Activated naive CD8-positive, alpha-beta T cell treated with anti-CD3 and anti-CD28 coated beads, Interleukin-2, amount 50 U/mL, for 24 hours (primary cell): ENCODE data around the gene BFSP1.

Experiments
- ATAC-seq: fragments of 150-1000 bp; cut with Tn5 transposase; one replicate; pipeline ENCODE4 v1.10.0; 2021
- DNase-seq: peaks from one replicate; pipeline ENCODE4 v3.0.0; 2021
- H3K27ac Mint-ChIP-seq: one replicate; pipeline ENCODE4 v1.8.0; 2021; ENCODE audit warnings: mild to moderate bottlenecking, mixed read lengths
- H3K27me3 Mint-ChIP-seq: one replicate; pipeline ENCODE4 v1.8.0; 2021; ENCODE audit warnings: mixed read lengths
- H3K36me3 Mint-ChIP-seq: one replicate; pipeline ENCODE4 v1.8.0; 2021; ENCODE audit warnings: low read depth, mixed read lengths
- H3K4me1 Mint-ChIP-seq: one replicate; pipeline ENCODE4 v1.8.0; 2021; ENCODE audit warnings: mixed read lengths
- H3K4me3 Mint-ChIP-seq: one replicate; pipeline ENCODE4 v1.8.0; 2021; ENCODE audit warnings: mild to moderate bottlenecking, moderate library complexity, mixed read lengths
- H3K9me3 Mint-ChIP-seq: one replicate; pipeline ENCODE4 v1.8.0; 2021; ENCODE audit warnings: mixed read lengths

Gene BFSP1

DNA sequence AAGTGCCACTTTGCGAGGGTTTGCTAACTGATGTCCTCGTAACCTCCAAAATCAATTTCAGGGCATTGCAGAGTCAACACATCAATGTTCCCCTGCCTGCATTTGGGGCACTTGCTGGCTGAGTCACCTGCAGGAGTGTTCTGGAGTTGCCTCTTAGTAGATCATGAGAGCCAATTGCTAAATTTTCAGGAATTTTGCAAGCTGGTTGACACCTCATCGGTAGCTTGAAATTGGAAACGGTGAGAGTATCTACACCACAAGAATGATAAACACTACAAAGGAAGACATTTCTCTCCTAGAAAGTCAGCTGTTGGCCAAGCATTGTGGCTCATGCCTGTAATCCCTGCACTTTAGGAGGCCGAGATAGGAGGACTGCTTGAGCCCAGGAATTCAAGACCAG is 10.8 kb upstream of the BFSP1 start:
- peaks cover 22% of the 10 kb centered on the region for H3K27me3 Mint-ChIP-seq
- H3K27ac Mint-ChIP-seq = no peak overlapping the region
- no peak for ATAC-seq
- H3K4me1 Mint-ChIP-seq = peaks cover 13% of the 10 kb centered on the region
- H3K4me3 Mint-ChIP-seq = no peak overlapping the region
- no peak for DNase-seq
- H3K9me3 Mint-ChIP-seq = no peaks in the 10 kb centered on the region
- no peaks in the 10 kb centered on the region for H3K36me3 Mint-ChIP-seq

DNA sequence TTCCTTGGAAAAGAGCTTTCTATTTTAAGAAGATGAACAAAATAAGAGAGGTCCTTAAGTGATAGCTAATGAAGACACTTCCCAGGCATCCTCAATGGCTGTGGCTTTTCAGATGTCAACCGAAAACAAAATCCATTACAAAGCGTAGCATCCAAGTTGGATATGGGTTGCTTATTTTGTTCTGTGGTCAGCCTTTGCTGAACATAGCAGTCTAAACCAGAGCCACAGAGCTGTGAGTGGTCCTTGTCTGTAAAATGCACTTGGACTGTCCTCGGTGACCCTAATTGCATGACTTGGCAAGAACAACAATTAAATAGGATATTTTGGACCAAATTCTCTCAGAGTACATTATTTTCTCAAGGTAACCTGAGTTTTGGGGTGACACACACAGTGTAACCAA is 10.4 kb upstream of the BFSP1 start:
- H3K36me3 Mint-ChIP-seq = no peaks in the 10 kb centered on the region
- H3K27me3 Mint-ChIP-seq = peaks cover 22% of the 10 kb centered on the region
- no peaks in the 10 kb centered on the region for H3K9me3 Mint-ChIP-seq
- no peak overlapping the region for H3K27ac Mint-ChIP-seq
- no peak overlapping the region for H3K4me3 Mint-ChIP-seq
- peaks cover 13% of the 10 kb centered on the region for H3K4me1 Mint-ChIP-seq
- no peak for DNase-seq
- no peak for ATAC-seq

DNA sequence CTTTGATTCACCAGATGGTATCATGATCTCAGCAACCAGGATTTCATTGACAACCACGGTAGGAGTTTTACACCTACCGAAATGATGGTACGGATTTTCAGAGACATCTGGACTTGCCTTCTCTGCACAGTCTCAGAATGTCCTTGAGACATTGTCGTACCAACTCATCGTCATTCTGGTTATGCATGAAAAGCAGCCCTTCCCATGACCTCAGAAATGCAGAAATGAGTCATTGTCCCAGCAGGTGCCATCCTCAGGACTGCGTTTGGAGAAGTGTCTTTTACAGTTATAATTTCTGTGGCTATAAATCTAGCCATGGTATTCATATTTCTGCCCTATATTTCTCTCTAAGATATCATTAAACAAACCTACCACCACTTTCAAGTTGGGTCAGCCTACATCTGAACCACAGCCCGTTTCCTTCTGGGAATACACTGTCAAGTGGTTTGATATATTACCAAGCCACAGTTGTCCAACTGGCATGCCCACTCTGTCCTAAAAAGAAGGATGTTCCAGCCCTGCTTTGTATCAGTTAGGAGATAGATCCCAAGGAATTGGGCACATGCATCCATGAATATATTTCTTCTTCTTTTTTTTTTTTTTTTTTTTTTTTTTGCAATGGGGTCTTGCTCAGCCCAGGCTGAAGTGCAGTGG is 7.5 kb upstream of the BFSP1 start:
- DNase-seq = no peak
- no peak overlapping the region for H3K4me3 Mint-ChIP-seq
- H3K27me3 Mint-ChIP-seq = peaks cover 20% of the 10 kb centered on the region

DNA sequence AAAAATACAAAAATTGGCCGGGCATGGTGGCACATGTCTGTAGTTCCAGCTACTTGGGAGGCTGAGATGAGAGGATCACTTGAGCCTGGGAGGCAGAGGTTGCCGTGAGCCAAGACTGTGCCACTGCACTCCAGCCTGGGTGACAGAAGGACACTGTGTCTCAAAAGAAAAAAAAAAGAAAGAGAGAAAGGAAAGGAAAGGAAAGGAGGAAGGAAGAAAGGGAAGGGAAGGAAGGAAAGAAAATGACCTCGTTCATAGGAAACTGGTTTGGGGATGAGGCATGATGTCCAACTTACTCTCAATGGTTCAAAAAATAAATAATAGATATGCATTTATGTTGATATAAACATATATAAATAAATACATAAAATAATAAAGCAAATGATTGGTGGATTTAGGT is 6.8 kb upstream of the BFSP1 start:
- ATAC-seq (no peak), DNase-seq (no peak)
- Mint-ChIP-seq H3K9me3 (no peaks in the 10 kb centered on the region), H3K36me3 (no peaks in the 10 kb centered on the region), H3K27ac (no peak overlapping the region), H3K4me3 (no peak overlapping the region), H3K27me3 (peaks cover 18% of the 10 kb centered on the region), H3K4me1 (peaks cover 19% of the 10 kb centered on the region)

More for the DNA sequence above, 7.5 kb upstream of the BFSP1 start:
- Mint-ChIP-seq H3K36me3 (no peaks in the 10 kb centered on the region), H3K27ac (no peak overlapping the region), H3K4me1 (peaks cover 16% of the 10 kb centered on the region), H3K9me3 (no peaks in the 10 kb centered on the region)
- ATAC-seq = peak; percentile 81

DNA sequence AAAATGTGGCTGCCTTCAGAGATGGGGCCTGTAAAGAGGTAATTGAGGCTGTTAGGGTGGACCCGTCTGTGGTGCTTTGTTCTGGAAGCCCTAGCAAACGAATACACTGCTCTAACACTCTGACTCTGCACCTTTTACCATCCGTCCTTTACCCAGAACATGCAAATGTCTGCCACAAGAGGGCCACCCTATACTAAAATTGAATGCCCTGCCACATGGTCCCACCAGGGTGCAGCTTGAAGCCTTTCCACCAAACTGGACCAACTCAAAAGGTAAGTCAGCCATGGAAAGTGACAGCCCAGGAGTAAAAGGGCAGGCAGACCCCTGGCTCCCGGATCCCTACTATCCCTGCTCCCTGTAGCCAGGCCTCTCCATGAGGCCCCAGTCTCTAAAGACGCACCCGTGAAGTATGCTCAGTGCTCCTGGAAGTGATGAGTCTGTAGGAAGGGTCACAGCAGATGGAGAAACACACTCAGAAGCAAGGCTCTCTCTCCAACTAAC is 5.8 kb upstream of the BFSP1 start:
- Mint-ChIP-seq H3K27ac (no peak overlapping the region), H3K36me3 (no peaks in the 10 kb centered on the region)
- ATAC-seq = peak; percentile 94

DNA sequence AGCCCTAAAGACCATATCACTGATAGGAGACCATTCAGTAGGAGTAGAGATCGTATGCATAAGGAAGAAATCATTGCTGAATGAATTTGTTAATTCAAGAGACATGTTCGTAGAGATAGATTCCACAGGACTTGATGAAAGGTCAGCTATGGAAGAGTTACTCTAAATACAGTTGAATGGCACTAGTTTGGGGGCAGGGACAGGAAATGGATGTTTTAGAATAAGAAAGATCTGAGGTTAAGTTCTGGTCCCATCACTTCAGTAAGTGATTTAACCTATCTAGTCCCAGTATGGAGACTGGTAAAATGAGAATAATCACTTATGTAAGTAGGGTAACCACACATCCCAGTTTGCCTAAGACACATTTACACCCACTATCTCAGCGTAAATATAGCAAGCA is 2.9 kb upstream of the BFSP1 start:
- DNase-seq = no peak
- H3K36me3 Mint-ChIP-seq = no peaks in the 10 kb centered on the region
- H3K4me1 Mint-ChIP-seq = peaks cover 28% of the 10 kb centered on the region
- H3K27me3 Mint-ChIP-seq = peaks cover 23% of the 10 kb centered on the region
- H3K9me3 Mint-ChIP-seq = no peaks in the 10 kb centered on the region
- H3K27ac Mint-ChIP-seq = no peak overlapping the region
- no peak overlapping the region for H3K4me3 Mint-ChIP-seq
- ATAC-seq = no peak

More for the DNA sequence above, 5.8 kb upstream of the BFSP1 start:
- Mint-ChIP-seq H3K27me3 (peaks cover 18% of the 10 kb centered on the region), H3K9me3 (no peaks in the 10 kb centered on the region), H3K4me3 (no peak overlapping the region), H3K4me1 (peaks cover 19% of the 10 kb centered on the region)
- peak; percentile 61 for DNase-seq

DNA sequence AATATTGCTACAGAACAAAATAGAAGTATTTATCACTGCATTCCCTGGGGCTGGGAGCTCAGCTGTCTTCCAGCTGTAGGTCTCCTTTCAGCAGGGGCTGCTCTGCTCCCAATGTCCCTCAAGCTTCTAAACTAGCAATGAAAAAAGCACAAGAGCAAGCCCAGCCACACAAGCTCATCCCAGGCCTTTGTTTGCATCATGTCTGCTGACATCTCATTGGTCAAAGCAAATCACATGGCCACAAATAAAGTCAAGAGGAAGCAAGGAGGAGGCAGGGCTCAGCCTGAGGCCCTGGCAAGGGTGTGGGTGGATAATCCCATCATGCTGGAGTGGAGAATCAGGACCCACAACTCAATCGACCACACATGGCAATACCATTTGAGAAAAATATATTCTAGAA is 2.2 kb upstream of the BFSP1 start:
- H3K27me3 Mint-ChIP-seq = peaks cover 21% of the 10 kb centered on the region

DNA sequence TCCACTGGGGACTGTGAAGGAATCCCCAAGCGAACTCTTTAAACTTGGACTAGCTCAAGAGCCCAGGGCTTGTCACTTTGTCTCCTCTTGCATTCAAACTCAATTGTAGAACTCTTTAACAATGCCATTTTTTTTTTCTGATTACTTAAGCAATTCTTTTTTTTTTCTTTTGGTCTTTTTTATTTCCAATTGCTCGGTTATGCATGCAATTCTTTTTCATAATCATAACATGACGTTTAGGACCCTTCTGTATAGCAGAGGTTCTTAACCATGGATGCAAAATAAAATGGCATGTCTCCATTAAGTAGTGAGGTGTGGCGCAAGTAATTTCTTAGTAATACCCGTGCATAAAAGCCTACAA is 466 bp upstream of the BFSP1 start:
- H3K4me3 Mint-ChIP-seq = peak overlapping the region; percentile 81
- DNase-seq (no peak), ATAC-seq (no peak)
- H3K27ac Mint-ChIP-seq = peak overlapping the region; percentile 69
- H3K27me3 Mint-ChIP-seq = peaks cover 21% of the 10 kb centered on the region
- H3K9me3 Mint-ChIP-seq = no peaks in the 10 kb centered on the region
- peaks cover 15% of the 10 kb centered on the region for H3K4me1 Mint-ChIP-seq
- no peaks in the 10 kb centered on the region for H3K36me3 Mint-ChIP-seq

More for the DNA sequence above, 2.2 kb upstream of the BFSP1 start:
- no peak for DNase-seq
- no peak for ATAC-seq
- H3K27ac Mint-ChIP-seq = no peak overlapping the region
- no peak overlapping the region for H3K4me3 Mint-ChIP-seq
- H3K9me3 Mint-ChIP-seq = no peaks in the 10 kb centered on the region
- H3K36me3 Mint-ChIP-seq = no peaks in the 10 kb centered on the region
- H3K4me1 Mint-ChIP-seq = peaks cover 24% of the 10 kb centered on the region

DNA sequence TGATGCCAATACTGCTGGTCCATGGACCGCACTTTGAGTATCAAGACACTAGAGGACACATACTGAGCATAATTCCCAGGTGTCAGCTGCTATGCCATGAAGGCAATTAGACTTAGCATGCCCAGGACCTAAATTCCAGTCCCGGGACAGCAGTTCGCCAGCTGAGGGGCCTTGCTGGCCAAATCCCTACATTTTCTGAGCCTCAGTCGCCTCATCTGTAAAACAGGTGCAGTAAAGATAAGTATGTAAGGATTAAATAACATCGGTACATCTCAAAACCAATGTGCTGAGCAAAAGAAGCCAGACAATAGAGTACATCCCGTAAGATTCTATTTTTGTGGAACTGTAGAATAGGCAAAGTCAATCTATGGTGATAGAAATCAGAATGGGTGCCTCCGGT is 1.0 kb downstream of the BFSP1 start:
- DNase-seq (no peak), ATAC-seq (no peak)
- Mint-ChIP-seq H3K4me1 (peaks cover 17% of the 10 kb centered on the region), H3K4me3 (peak overlapping the region; percentile 57), H3K27me3 (peaks cover 21% of the 10 kb centered on the region), H3K36me3 (no peaks in the 10 kb centered on the region), H3K9me3 (no peaks in the 10 kb centered on the region), H3K27ac (no peak overlapping the region)

DNA sequence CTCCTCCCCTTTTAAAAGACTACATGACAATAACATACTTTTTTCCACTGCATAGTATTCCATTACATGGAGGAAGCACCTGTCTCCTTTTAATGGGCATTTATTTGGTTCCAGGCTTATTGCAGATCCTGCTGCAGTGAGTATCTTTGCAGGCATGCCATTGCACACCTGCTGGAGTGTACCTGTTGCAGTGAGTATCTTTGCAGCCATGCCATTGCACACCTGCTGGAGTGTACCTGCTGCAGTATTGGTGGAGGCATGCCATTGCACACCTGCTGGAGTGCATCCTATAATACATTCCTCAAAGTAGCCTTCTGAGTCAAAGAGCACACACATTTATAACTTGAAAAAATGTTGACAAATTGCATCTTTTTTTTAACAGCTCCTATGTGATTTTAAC is 1.6 kb downstream of the BFSP1 start:
- H3K9me3 Mint-ChIP-seq = no peaks in the 10 kb centered on the region
- no peak for DNase-seq
- peaks cover 21% of the 10 kb centered on the region for H3K27me3 Mint-ChIP-seq
- H3K4me1 Mint-ChIP-seq = peaks cover 17% of the 10 kb centered on the region
- H3K36me3 Mint-ChIP-seq = no peaks in the 10 kb centered on the region
- ATAC-seq = no peak
- H3K27ac Mint-ChIP-seq = no peak overlapping the region
- no peak overlapping the region for H3K4me3 Mint-ChIP-seq

DNA sequence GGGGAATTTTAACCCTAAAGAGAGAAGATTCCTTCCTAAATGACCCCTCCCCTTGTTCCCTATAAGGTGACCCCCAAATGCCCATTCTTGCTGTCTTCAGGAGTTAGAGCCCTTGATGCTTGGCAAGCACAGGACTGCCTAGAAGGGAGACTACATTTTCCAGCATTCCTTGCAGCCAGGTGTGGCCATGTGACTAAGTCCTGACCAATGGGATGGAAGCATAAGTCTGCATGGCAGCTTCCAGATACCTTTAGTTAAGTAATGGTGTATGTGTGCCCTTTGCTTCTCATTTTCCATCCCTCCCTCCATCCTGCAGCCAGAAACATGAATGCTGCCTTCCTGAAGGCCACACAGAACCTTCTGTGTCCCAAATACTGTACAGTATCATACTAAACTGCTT is 5.5 kb downstream of the BFSP1 start:
- no peaks in the 10 kb centered on the region for H3K9me3 Mint-ChIP-seq
- H3K4me3 Mint-ChIP-seq = no peak overlapping the region
- no peak for ATAC-seq
- H3K27ac Mint-ChIP-seq = no peak overlapping the region
- no peak for DNase-seq
- H3K27me3 Mint-ChIP-seq = peaks cover 16% of the 10 kb centered on the region
- H3K36me3 Mint-ChIP-seq = no peaks in the 10 kb centered on the region
- H3K4me1 Mint-ChIP-seq = peaks cover 7% of the 10 kb centered on the region

DNA sequence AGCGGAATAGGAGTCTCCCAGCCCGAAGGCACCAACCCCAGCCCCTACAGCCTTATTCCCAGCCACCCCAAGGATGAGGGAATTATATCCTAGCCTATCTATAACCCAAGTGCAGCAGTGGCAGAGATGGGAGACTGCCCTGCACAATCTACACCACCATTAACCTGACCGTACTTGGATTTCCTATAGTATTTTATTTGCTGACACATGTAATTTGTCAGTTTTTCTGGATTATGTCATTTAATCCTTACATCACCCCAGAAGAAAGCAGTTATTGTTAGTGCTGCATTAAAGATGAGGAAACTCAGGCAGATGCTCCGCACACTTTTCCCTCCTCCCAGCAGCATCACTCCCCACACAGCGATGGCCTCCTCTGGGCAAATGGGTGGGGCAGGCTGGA is 6.0 kb downstream of the BFSP1 start:
- peaks cover 2% of the 10 kb centered on the region for H3K4me1 Mint-ChIP-seq
- ATAC-seq (no peak), DNase-seq (no peak)
- H3K4me3 Mint-ChIP-seq = no peak overlapping the region
- no peak overlapping the region for H3K27ac Mint-ChIP-seq
- H3K9me3 Mint-ChIP-seq = no peaks in the 10 kb centered on the region
- peaks cover 13% of the 10 kb centered on the region for H3K27me3 Mint-ChIP-seq
- H3K36me3 Mint-ChIP-seq = no peaks in the 10 kb centered on the region

DNA sequence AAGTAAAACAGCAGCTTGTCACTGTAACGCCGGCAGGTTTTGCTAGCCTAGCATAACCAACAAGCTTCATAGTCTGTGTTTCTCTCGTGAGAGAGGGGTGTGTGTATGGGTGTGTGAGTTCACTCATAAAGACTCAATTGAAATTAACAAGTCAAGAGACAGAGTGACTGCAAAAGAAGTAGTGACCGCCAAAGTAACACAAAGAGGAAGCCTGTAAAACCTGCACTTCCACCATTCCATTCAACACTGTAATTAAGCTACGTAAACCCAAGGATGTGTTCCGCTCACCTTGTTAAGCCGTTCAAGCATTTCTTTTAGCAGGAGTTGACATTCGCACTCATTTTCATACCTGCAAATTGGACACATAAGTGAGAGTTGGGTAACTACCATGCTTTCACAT is 6.6 kb downstream of the BFSP1 start:
- Mint-ChIP-seq H3K27ac (no peak overlapping the region), H3K36me3 (no peaks in the 10 kb centered on the region), H3K9me3 (no peaks in the 10 kb centered on the region), H3K27me3 (peaks cover 10% of the 10 kb centered on the region), H3K4me1 (peaks cover 2% of the 10 kb centered on the region), H3K4me3 (no peak overlapping the region)
- no peak for DNase-seq
- no peak for ATAC-seq

DNA sequence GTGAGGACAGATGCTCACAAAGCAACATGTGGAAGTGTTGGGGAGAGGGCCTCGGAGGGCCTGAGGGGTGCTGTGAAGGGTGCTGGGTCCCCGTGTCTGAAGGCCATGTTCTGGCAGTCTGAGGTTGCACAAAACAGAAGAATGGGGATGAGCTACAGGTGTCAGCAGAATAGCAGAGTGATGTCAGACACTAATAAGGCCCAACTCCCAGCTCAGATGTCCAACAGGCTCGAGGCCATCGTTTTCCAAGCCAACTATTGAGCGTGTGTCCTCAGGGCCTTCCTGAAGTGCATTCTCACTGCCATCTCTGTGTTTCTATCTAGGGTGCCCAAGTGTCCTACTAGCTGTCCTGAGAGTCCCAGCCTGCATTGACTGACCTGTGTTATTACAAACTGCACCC is 7.9 kb downstream of the BFSP1 start:
- Mint-ChIP-seq H3K27me3 (peaks cover 7% of the 10 kb centered on the region), H3K27ac (no peak overlapping the region), H3K9me3 (no peaks in the 10 kb centered on the region), H3K4me3 (no peak overlapping the region), H3K36me3 (no peaks in the 10 kb centered on the region), H3K4me1 (peaks cover 2% of the 10 kb centered on the region)
- no peak for DNase-seq
- ATAC-seq = no peak

DNA sequence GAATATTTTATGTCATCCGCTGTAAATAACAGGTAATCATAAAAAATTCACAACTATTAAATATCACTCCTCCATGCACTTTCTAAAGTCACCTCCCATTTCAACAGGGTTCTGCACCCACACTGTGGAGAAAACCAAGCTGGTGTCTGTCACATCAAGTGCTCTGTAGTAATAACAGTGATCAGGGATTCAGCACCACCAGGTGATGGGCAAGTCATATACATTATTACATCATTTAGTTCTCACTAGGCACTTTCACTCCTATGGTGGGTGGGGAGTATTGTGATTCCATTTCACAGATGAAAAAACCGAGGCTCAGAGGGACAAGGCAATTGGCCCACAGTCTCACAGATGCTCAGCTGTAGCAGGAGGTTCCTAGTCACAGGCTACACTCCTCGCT is 8.7 kb downstream of the BFSP1 start:
- no peaks in the 10 kb centered on the region for H3K36me3 Mint-ChIP-seq

DNA sequence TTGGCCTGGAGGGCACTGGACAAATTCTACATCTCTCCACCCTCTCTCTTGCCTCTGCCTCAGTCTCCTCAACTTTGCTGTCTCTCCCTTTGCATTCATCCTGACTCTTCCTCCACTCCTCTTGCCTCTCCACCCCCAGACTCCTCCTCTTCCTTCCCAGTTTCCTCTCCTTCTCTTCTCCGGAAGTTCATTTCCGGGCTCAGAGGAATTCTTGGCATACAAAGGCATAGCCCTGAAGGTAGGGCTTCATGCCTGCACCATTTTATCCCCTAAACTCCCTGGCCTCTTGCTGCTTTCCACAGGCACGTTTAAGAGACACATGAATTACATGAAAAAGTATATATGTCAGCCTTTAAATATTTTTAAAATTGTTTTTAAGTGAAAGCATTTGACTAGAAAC is 10.6 kb downstream of the BFSP1 start:
- Mint-ChIP-seq H3K4me1 (no peaks in the 10 kb centered on the region), H3K27me3 (peaks cover 2% of the 10 kb centered on the region), H3K4me3 (no peak overlapping the region), H3K36me3 (no peaks in the 10 kb centered on the region), H3K27ac (no peak overlapping the region), H3K9me3 (no peaks in the 10 kb centered on the region)
- DNase-seq (no peak), ATAC-seq (no peak)

More for the DNA sequence above, 8.7 kb downstream of the BFSP1 start:
- Mint-ChIP-seq H3K4me1 (peaks cover 2% of the 10 kb centered on the region), H3K27ac (no peak overlapping the region), H3K9me3 (no peaks in the 10 kb centered on the region), H3K27me3 (peaks cover 7% of the 10 kb centered on the region), H3K4me3 (no peak overlapping the region)
- DNase-seq = no peak
- ATAC-seq = peak; percentile 39
